ENCODE results near the gene ATXN7L1.

ATXN7L1 gene

GRCh38 chr7:105875505-105875904 is 894 bp downstream of the ATXN7L1 start:
- TF ChIP-seq CTCF (IDR thresholded peaks at IDR 0.05), result no peak
- H3K27ac ChIP-seq, result peak overlapping the region in 1 of 2 donors; percentile 55
- DNase-seq (ENCODE audit: low spot score), result no peak
- peak overlapping the region; percentile 98 for H3K4me3 ChIP-seq

- no peak for TF ChIP-seq CTCF (IDR thresholded peaks at IDR 0.05)
- H3K27ac ChIP-seq, result no peak overlapping the region
- H3K4me3 ChIP-seq, result no peak overlapping the region
- DNase-seq (ENCODE audit: low spot score), result no peak
Observed at GRCh38 chr7:105874055-105874454, 2.3 kb downstream of the ATXN7L1 start.

- no peak for DNase-seq (ENCODE audit: low spot score)
- Histone ChIP-seq H3K4me3 (no peak overlapping the region), H3K27ac (no peak overlapping the region)
- TF ChIP-seq CTCF (IDR thresholded peaks at IDR 0.05), result no peak
Observed at GRCh38 chr7:105872491-105872890, 3.9 kb downstream of the ATXN7L1 start.

- Histone ChIP-seq H3K4me3 (no peak overlapping the region), H3K27ac (no peak overlapping the region)
- no peak for DNase-seq (ENCODE audit: low spot score)
- TF ChIP-seq CTCF (IDR thresholded peaks at IDR 0.05), result no peak
Observed at GRCh38 chr7:105871142-105871541, 5.3 kb downstream of the ATXN7L1 start.

- no peak overlapping the region for H3K27ac ChIP-seq
- H3K4me3 ChIP-seq, result no peak overlapping the region
- no peak for TF ChIP-seq CTCF (IDR thresholded peaks at IDR 0.05)
- DNase-seq (ENCODE audit: low spot score), result no peak
Observed at GRCh38 chr7:105866102-105866801, 10.1 kb downstream of the ATXN7L1 start.

- no peak for DNase-seq (ENCODE audit: low spot score)
- no peak overlapping the region for H3K27ac ChIP-seq
- TF ChIP-seq CTCF (IDR thresholded peaks at IDR 0.05), result no peak
- no peak overlapping the region for H3K4me3 ChIP-seq
Observed at GRCh38 chr7:105863876-105864275, 12.5 kb downstream of the ATXN7L1 start.

- no peak overlapping the region for H3K4me3 ChIP-seq
- no peak overlapping the region for H3K27ac ChIP-seq
- no peak for TF ChIP-seq CTCF (IDR thresholded peaks at IDR 0.05)
- DNase-seq (ENCODE audit: low spot score), result no peak
Observed at GRCh38 chr7:105862770-105863169, 13.6 kb downstream of the ATXN7L1 start.

All from coronary artery (tissue), 2 donors.